GM18868 (cell line): ENCODE measurements around the gene STK38.
"Not testable (repeated sequence)": the region's sequence is repeated elsewhere in the genome, so short reads cannot be mapped to it uniquely, and the experiment has no call there.

Experiments
- ATAC-seq: cut with Tn5 transposase; IDR thresholded peaks from one replicate; pipeline ENCODE4 v1.9.1; 2021; ENCODE audit warnings: mild to moderate bottlenecking, moderate library complexity; ENCODE audit not compliant: unreplicated experiment

The STK38 gene

GRCh38 chr6:36546920-36547645 is at the start of gene STK38:
Gene STK38, minus strand, starts transcription at chr6:36547479. Its CDS starts 7,277 bp downstream, at chr6:36540202.
- ATAC-seq: peak; percentile 77

- no peak for ATAC-seq
Measured at GRCh38 chr6:36596356-36596755, 49.1 kb upstream of the STK38 start.

- ATAC-seq: no peak
Measured at GRCh38 chr6:36594816-36595643, 47.8 kb upstream of the STK38 start.

GRCh38 chr6:36594029-36594815 is 46.9 kb upstream of the STK38 start, which contains the start of gene SRSF3:
Gene SRSF3, plus strand, starts transcription at chr6:36594362. Its CDS starts 2,401 bp downstream, at chr6:36596763.
- peak; percentile 91 for ATAC-seq

- ATAC-seq: peak; percentile 20
Measured at GRCh38 chr6:36593569-36594028, 46.3 kb upstream of the STK38 start.

- ATAC-seq: no peak
Measured at GRCh38 chr6:36592221-36592655, 45.0 kb upstream of the STK38 start.

GRCh38 chr6:36590237-36590636 is 43.0 kb upstream of the STK38 start:
- ATAC-seq: no peak

GRCh38 chr6:36589025-36589400 is 41.7 kb upstream of the STK38 start:
- ATAC-seq: not testable (repeated sequence)

GRCh38 chr6:36586606-36587005 is 39.3 kb upstream of the STK38 start:
- ATAC-seq: no peak

- no peak for ATAC-seq
Measured at GRCh38 chr6:36581716-36582115, 34.4 kb upstream of the STK38 start.

GRCh38 chr6:36580184-36580526 is 32.9 kb upstream of the STK38 start:
- ATAC-seq: no peak

GRCh38 chr6:36578431-36578830 is 31.2 kb upstream of the STK38 start:
- no peak for ATAC-seq

- no peak for ATAC-seq
Measured at GRCh38 chr6:36578030-36578429, 30.8 kb upstream of the STK38 start.

- ATAC-seq: no peak
Measured at GRCh38 chr6:36577301-36577700, 30.0 kb upstream of the STK38 start.

- ATAC-seq: no peak
Measured at GRCh38 chr6:36576578-36576977, 29.3 kb upstream of the STK38 start.

GRCh38 chr6:36574679-36575078 is 27.4 kb upstream of the STK38 start:
- no peak for ATAC-seq

- ATAC-seq: not testable (repeated sequence)
Measured at GRCh38 chr6:36572353-36573311, 25.4 kb upstream of the STK38 start.

GRCh38 chr6:36571122-36572043 is 24.1 kb upstream of the STK38 start:
- no peak for ATAC-seq

- ATAC-seq: no peak
Measured at GRCh38 chr6:36570264-36570663, 23.0 kb upstream of the STK38 start.
